Astrocyte (in vitro differentiated cells and primary cell): ENCODE data around the gene AIFM3. TPM values are rescaled to one million over a fixed set of nuclear protein-coding genes. Genes with fewer than 3 reads are reported as not detected.

ENCODE experiments used
- DNase-seq: peaks from one replicate; pipeline ENCODE4 v3.0.0-alpha.2; 2010; ENCODE audit warnings: low read depth
- FAIRE-seq: peaks from 2 replicates; lab custom pipeline; 2011; peaks lifted over from hg19 to GRCh38; lab: Jason Lieb, UNC
- H2AFZ ChIP-seq: 2 replicates; pipeline ENCODE4 v1.6.0; 2012; ENCODE audit warnings: low read depth, low read length, inconsistent platforms
- H3K27ac ChIP-seq: 2 replicates; pipeline ENCODE4 v1.5.1; 2011; ENCODE audit warnings: low read depth, low read length, inconsistent platforms
- H3K27me3 ChIP-seq: 2 replicates; pipeline ENCODE4 v1.6.0; 2011; ENCODE audit warnings: low read length, inconsistent platforms; ENCODE audit not compliant: insufficient read depth
- H3K36me3 ChIP-seq: 2 replicates; pipeline ENCODE4 v1.5.1; 2011; ENCODE audit warnings: low read length, inconsistent platforms; ENCODE audit not compliant: insufficient read depth
- H3K4me1 ChIP-seq: 2 replicates; pipeline ENCODE4 v1.5.1; 2011; ENCODE audit warnings: low read length, inconsistent platforms; ENCODE audit not compliant: insufficient read depth
- H3K4me2 ChIP-seq: 2 replicates; pipeline ENCODE4 v1.6.0; 2012; ENCODE audit warnings: low read length, inconsistent platforms
- H3K4me3 ChIP-seq: 2 replicates; pipeline ENCODE4 v1.5.1; 2011; ENCODE audit warnings: low read depth, mild to moderate bottlenecking, low read length, inconsistent platforms; ENCODE audit not compliant: insufficient read depth
- H3K79me2 ChIP-seq: 2 replicates; pipeline ENCODE4 v1.6.0; 2012; ENCODE audit warnings: mild to moderate bottlenecking, low read length, inconsistent platforms; ENCODE audit not compliant: insufficient read depth
- H3K9ac ChIP-seq: 2 replicates; pipeline ENCODE4 v1.6.0; 2012; ENCODE audit warnings: mild to moderate bottlenecking, low read length, inconsistent platforms
- H3K9me3 ChIP-seq: 2 replicates; pipeline ENCODE4 v1.5.1; 2012; ENCODE audit warnings: low read depth, mild to moderate bottlenecking, low read length, inconsistent platforms; ENCODE audit not compliant: insufficient read depth
- H4K20me1 ChIP-seq: 2 replicates; pipeline ENCODE4 v1.6.0; 2012; ENCODE audit warnings: low read length, inconsistent platforms; ENCODE audit not compliant: insufficient read depth
- H3K27ac Mint-ChIP-seq: one replicate; pipeline ENCODE4 v1.8.0; 2021; ENCODE audit warnings: mild to moderate bottlenecking, mixed read lengths; ENCODE audit not compliant: unreplicated experiment
- H3K27me3 Mint-ChIP-seq: one replicate; pipeline ENCODE4 v1.8.0; 2021; ENCODE audit warnings: low read depth, mixed read lengths; ENCODE audit not compliant: unreplicated experiment
- H3K36me3 Mint-ChIP-seq: one replicate; pipeline ENCODE4 v1.8.0; 2021; ENCODE audit warnings: low read depth, mixed read lengths; ENCODE audit not compliant: unreplicated experiment
- H3K4me1 Mint-ChIP-seq: one replicate; pipeline ENCODE4 v1.8.0; 2021; ENCODE audit warnings: low read depth, mixed read lengths; ENCODE audit not compliant: unreplicated experiment
- H3K4me3 Mint-ChIP-seq: one replicate; pipeline ENCODE4 v1.8.0; 2021; ENCODE audit warnings: mild to moderate bottlenecking, moderate library complexity, mixed read lengths; ENCODE audit not compliant: unreplicated experiment
- H3K9me3 Mint-ChIP-seq: one replicate; pipeline ENCODE4 v1.8.0; 2021; ENCODE audit warnings: mild to moderate bottlenecking, mixed read lengths; ENCODE audit not compliant: unreplicated experiment
- EZH2 ChIP-seq: IDR thresholded peaks from 2 replicates; pipeline ENCODE4 v1.6.1; 2012; ENCODE audit warnings: mild to moderate bottlenecking, low read length, inconsistent platforms; ENCODE audit not compliant: insufficient read depth
- total RNA-seq: library from RNA; stranded (reverse); gene quantifications from 2 replicates; pipeline ENCODE4 v1.2.1, GENCODE V29; 2021
- TF ChIP-seq, protein P1 (sequence below): IDR thresholded peaks from 2 replicates; pipeline ENCODE4 v1.5.1; 2011; ENCODE audit warnings: low read depth, mild to moderate bottlenecking, inconsistent platforms, low read length, moderate library complexity; ENCODE audit not compliant: insufficient read depth

Gene AIFM3
- total RNA-seq, 1 donor from 2014 or later = 0.48 TPM

DNA sequence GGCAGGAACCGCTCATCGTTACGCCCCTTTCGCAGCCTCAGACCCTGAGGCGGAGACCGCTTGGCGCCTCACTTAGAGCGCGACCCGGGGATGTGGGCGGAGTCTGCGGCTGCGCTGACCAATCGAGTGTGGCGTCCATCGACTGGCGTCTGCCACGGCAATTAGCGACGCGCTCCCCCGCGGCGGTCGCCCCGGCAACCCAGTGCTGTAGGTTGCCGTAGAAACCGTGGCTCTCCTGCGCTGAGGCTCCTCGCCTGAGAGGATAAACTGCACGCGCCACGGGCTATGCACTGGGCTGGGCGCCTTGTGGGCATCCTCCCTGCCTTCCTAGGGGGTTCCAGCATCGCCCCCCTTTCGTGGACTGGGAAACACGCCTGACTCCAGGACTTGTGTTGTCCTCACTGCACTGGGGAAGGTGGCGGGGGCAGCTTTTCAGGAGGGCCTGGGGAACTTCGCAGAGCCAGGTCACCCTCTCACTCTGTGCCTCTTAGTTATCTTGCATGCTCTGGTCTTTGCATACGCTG lies 47.2 kb downstream of the AIFM3 start:
- Mint-ChIP-seq H3K4me3 (peak overlapping the region; percentile 88), H3K27ac (peak overlapping the region; percentile 92), H3K27me3 (peaks cover 18% of the 10 kb centered on the region), H3K4me1 (peaks cover 8% of the 10 kb centered on the region), H3K36me3 (peaks cover 3% of the 10 kb centered on the region), H3K9me3 (peaks cover 5% of the 10 kb centered on the region)
- H3K4me1 ChIP-seq = peaks cover 21% of the 10 kb centered on the region
- no peak overlapping the region for H3K27ac ChIP-seq
- H4K20me1 ChIP-seq = no peaks in the 10 kb centered on the region
- H3K9ac ChIP-seq = peak overlapping the region; percentile 69
- no peaks in the 10 kb centered on the region for H3K36me3 ChIP-seq
- no peaks in the 10 kb centered on the region for H3K9me3 ChIP-seq
- DNase-seq = peak; percentile 81
- H3K4me2 ChIP-seq = peak overlapping the region; percentile 88
- no peaks in the 10 kb centered on the region for H3K79me2 ChIP-seq
- peak overlapping the region; percentile 86 for H2AFZ ChIP-seq
- TF ChIP-seq EZH2 = no peak
- TF ChIP-seq, protein P1, sequence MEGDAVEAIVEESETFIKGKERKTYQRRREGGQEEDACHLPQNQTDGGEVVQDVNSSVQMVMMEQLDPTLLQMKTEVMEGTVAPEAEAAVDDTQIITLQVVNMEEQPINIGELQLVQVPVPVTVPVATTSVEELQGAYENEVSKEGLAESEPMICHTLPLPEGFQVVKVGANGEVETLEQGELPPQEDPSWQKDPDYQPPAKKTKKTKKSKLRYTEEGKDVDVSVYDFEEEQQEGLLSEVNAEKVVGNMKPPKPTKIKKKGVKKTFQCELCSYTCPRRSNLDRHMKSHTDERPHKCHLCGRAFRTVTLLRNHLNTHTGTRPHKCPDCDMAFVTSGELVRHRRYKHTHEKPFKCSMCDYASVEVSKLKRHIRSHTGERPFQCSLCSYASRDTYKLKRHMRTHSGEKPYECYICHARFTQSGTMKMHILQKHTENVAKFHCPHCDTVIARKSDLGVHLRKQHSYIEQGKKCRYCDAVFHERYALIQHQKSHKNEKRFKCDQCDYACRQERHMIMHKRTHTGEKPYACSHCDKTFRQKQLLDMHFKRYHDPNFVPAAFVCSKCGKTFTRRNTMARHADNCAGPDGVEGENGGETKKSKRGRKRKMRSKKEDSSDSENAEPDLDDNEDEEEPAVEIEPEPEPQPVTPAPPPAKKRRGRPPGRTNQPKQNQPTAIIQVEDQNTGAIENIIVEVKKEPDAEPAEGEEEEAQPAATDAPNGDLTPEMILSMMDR = no peak
- H3K4me3 ChIP-seq = peak overlapping the region; percentile 57
- no peak for FAIRE-seq
- H3K27me3 ChIP-seq = no peaks in the 10 kb centered on the region

DNA sequence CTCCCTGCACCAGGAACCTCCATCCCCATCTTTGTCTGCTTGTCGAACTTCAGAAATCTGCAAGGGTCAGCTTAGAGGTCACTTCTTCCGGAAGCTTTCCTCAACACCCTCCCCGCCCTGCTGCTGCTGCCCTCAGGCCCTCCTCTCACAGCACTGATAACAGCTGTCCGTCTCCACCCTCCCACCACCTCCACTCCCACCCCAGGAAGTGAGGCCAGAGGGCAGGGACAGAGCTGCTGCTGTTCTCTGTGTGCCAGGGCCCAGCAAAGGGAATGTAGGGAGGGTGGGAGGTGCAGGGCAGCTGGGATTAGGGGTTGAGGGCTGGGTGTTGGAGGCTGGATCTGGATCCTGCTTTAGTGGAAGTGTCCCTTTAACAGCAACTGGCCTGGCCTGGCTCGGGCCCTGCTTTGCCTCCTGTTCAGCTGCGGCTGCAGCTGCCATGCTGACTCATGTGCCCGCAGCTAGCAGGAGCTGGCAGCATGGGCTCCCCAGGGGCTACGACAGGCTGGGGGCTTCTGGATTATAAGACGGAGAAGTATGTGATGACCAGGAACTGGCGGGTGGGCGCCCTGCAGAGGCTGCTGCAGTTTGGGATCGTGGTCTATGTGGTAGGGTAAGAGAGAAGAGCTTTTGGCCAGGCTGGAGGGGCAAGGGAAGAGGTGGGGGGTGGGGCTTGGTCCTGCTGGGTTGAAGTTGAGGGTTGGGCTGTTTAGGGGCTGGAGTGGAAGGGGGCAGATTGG lies 47.8 kb downstream of the AIFM3 start, which contains the start of gene P2RX6:
P2RX6 (plus strand) TSS at position 440 of the 740 bp plus-strand sequence; CDS start at position 450, 10 bp downstream.
- Mint-ChIP-seq H3K27ac (peak within 1 kb of the TSS; percentile 92), H3K4me3 (peak within 1 kb of the TSS; percentile 88), H3K4me1 (peaks cover 8% of the 10 kb centered on the region), H3K36me3 (peaks cover 3% of the 10 kb centered on the region), H3K27me3 (peaks cover 21% of the 10 kb centered on the region), H3K9me3 (peaks cover 8% of the 10 kb centered on the region)
- no peak for FAIRE-seq
- peak within 1 kb of the TSS; percentile 69 for H3K9ac ChIP-seq
- no peaks in the 10 kb centered on the region for H4K20me1 ChIP-seq
- H3K4me1 ChIP-seq = peaks cover 21% of the 10 kb centered on the region
- no peak for TF ChIP-seq EZH2
- TF ChIP-seq, protein P1 = no peak
- H3K27me3 ChIP-seq = no peaks in the 10 kb centered on the region
- peak; percentile 16 for DNase-seq
- H3K36me3 ChIP-seq = no peaks in the 10 kb centered on the region
- H3K9me3 ChIP-seq = no peaks in the 10 kb centered on the region
- peak within 1 kb of the TSS; percentile 88 for H3K4me2 ChIP-seq
- H3K79me2 ChIP-seq = no peaks in the 10 kb centered on the region
- H3K4me3 ChIP-seq = peak within 1 kb of the TSS; percentile 57
- peak within 1 kb of the TSS; percentile 10 for H3K27ac ChIP-seq
- H2AFZ ChIP-seq = peak within 1 kb of the TSS; percentile 86
